GM06990 (cell line): ENCODE results near the gene AEBP1.

ENCODE experiments used
- DNase-seq: peaks from one replicate; pipeline ENCODE4 v3.0.0-alpha.2; 2011; ENCODE audit not compliant: insufficient read length; ENCODE audit errors: extremely low read depth
- H3K27me3 ChIP-seq: replicated peaks from 2 replicates; pipeline ENCODE4 v1.6.0; 2011; ENCODE audit warnings: low read length; ENCODE audit not compliant: control insufficient read depth, insufficient read depth
- H3K36me3 ChIP-seq: 2 replicates; pipeline ENCODE4 v1.5.1; 2011; ENCODE audit warnings: low read length; ENCODE audit not compliant: control insufficient read depth, insufficient read depth
- H3K4me3 ChIP-seq: replicated peaks from 2 replicates; pipeline ENCODE4 v1.5.1; 2011; ENCODE audit warnings: low read depth, mild to moderate bottlenecking, control low read depth, low read length
- CTCF ChIP-seq: IDR thresholded peaks from 2 replicates; pipeline ENCODE4 v1.5.1; 2011; ENCODE audit warnings: low read length, control low read depth, mild to moderate bottlenecking, inconsistent platforms; ENCODE audit not compliant: insufficient read depth, poor library complexity, severe bottlenecking

AEBP1 gene

GRCh38 chr7:44147026-44147991 lies 43.2 kb downstream of the AEBP1 start:
- no peaks in the 10 kb centered on the region for H3K36me3 ChIP-seq
- H3K27me3 ChIP-seq, result no peaks in the 10 kb centered on the region
- no peak overlapping the region for H3K4me3 ChIP-seq
- no peak for DNase-seq
- no peak for TF ChIP-seq CTCF

GRCh38 chr7:44148166-44148565 lies 44.0 kb downstream of the AEBP1 start:
- Histone ChIP-seq H3K36me3 (no peaks in the 10 kb centered on the region), H3K4me3 (no peak overlapping the region), H3K27me3 (no peaks in the 10 kb centered on the region)
- no peak for TF ChIP-seq CTCF
- DNase-seq, result no peak

GRCh38 chr7:44148961-44149536 lies 44.9 kb downstream of the AEBP1 start:
- no peak for DNase-seq
- no peak for TF ChIP-seq CTCF

GRCh38 chr7:44149571-44150465 lies 45.7 kb downstream of the AEBP1 start:
- DNase-seq, result no peak
- Histone ChIP-seq H3K36me3 (no peaks in the 10 kb centered on the region), H3K4me3 (no peak overlapping the region), H3K27me3 (no peaks in the 10 kb centered on the region)
- no peak for TF ChIP-seq CTCF

More at GRCh38 chr7:44148961-44149536, 44.9 kb downstream of the AEBP1 start:
- Histone ChIP-seq H3K4me3 (no peak overlapping the region), H3K27me3 (no peaks in the 10 kb centered on the region), H3K36me3 (no peaks in the 10 kb centered on the region)

- Histone ChIP-seq H3K36me3 (no peaks in the 10 kb centered on the region), H3K4me3 (no peak overlapping the region), H3K27me3 (no peaks in the 10 kb centered on the region)
- no peak for TF ChIP-seq CTCF
- DNase-seq, result peak; percentile 46
These were observed 46.3 kb downstream of the AEBP1 start for GRCh38 chr7:44150466-44150832.
